ENCODE results near the gene IL27RA.
"Not testable (repeated sequence)": the region's sequence is repeated elsewhere in the genome, so short reads cannot be mapped to it uniquely, and the experiment has no call there.

Gene IL27RA

DNA sequence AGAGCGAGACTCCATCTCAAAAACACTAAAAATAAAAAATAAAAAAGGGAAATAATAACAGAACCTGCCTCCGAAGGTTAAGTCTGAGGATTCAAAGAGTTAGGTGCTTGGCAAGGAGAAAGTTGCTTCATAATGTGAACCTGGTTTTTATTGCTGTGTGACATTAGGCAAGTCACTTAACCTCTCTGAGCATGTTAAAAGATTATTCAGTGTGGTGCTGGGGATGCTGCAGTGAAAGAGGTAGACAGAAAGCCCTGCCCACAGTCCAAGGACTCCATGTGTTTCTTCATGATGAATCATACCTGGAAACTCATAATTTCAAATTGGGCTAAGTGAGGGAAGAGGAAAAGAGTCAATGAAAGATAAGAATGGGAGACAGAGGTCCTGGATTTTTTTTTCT is 2.4 kb downstream of the IL27RA start:
- H3K4me3 ChIP-seq (ENCODE audit: low read length), result no peak overlapping the region
- no CpG with 5 or more reads among the region's 2 CpGs for WGBS (ENCODE audit: insufficient coverage, insufficient read length)
- no peaks in the 10 kb centered on the region for H3K9me3 ChIP-seq (ENCODE audit: control insufficient read depth, insufficient read depth, low read length)
- H3K4me1 ChIP-seq (ENCODE audit: control insufficient read depth, insufficient read depth, low read length), result no peaks in the 10 kb centered on the region; the same call in 1 of the 2 replicates
- H3K27me3 ChIP-seq (ENCODE audit: control insufficient read depth, insufficient read depth, low read length), result no peaks in the 10 kb centered on the region
- H3K36me3 ChIP-seq (ENCODE audit: control insufficient read depth, insufficient read depth, low read length), result no peaks in the 10 kb centered on the region
- no peak for DNase-seq (ENCODE audit: low read depth, low spot score)
- H3K27ac ChIP-seq (ENCODE audit: low read length), result no peak overlapping the region

DNA sequence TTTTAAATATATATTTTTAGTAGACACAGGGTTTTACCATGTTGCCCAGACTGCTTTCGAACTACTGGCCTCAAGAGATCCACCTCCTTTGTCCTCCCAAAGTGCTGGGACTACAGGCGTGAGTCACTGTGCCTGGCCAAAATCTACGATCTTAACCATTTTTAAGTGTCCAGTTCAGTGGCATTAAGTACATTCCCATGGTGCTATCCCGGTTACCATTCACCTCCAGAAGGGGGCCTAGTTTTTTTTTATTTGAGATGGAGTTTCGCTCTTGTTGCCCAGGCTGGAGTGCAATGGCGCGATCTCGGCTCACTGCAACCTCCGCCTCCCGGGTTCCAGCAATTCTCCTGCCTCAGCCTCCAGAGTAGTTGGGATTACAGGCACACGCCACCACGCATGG is 3.6 kb downstream of the IL27RA start:
- H3K4me1 ChIP-seq (ENCODE audit: control insufficient read depth, insufficient read depth, low read length); H3K9me3 ChIP-seq (ENCODE audit: control insufficient read depth, insufficient read depth, low read length); DNase-seq (ENCODE audit: low read depth, low spot score); H3K27me3 ChIP-seq (ENCODE audit: control insufficient read depth, insufficient read depth, low read length); H3K27ac ChIP-seq (ENCODE audit: low read length); H3K4me3 ChIP-seq (ENCODE audit: low read length); H3K36me3 ChIP-seq (ENCODE audit: control insufficient read depth, insufficient read depth, low read length): not testable (repeated sequence)
- WGBS (ENCODE audit: insufficient coverage, insufficient read length), result no CpG with 5 or more reads among the region's 12 CpGs

DNA sequence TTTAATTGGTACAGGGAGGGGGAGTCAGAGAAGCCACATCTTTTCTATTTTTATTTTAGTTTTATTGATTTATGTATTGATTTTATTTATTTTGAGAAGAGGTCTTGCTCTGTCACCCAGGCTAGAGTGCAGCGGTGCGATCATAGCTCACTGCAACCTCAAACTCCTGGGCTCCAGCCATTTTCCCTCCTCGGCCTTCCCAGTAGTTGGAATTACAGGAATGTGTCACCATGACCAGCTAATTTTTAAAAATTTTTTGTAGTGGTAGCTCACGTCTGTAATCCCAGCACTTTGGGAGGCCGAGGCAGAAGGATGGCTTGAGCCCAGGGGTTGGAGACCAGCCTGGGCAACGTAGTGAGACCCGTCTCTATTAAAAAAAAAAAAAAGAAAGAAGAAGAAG is 4.1 kb downstream of the IL27RA start:
- DNase-seq (ENCODE audit: low read depth, low spot score), result no peak
- Histone ChIP-seq H3K4me1 (ENCODE audit: control insufficient read depth, insufficient read depth, low read length) (no peaks in the 10 kb centered on the region; the same call in 1 of the 2 replicates), H3K27ac (ENCODE audit: low read length) (no peak overlapping the region), H3K36me3 (ENCODE audit: control insufficient read depth, insufficient read depth, low read length) (no peaks in the 10 kb centered on the region), H3K4me3 (ENCODE audit: low read length) (no peak overlapping the region), H3K27me3 (ENCODE audit: control insufficient read depth, insufficient read depth, low read length) (no peaks in the 10 kb centered on the region), H3K9me3 (ENCODE audit: control insufficient read depth, insufficient read depth, low read length) (no peaks in the 10 kb centered on the region)
- WGBS (ENCODE audit: insufficient coverage, insufficient read length), result no CpG with 5 or more reads among the region's 7 CpGs

DNA sequence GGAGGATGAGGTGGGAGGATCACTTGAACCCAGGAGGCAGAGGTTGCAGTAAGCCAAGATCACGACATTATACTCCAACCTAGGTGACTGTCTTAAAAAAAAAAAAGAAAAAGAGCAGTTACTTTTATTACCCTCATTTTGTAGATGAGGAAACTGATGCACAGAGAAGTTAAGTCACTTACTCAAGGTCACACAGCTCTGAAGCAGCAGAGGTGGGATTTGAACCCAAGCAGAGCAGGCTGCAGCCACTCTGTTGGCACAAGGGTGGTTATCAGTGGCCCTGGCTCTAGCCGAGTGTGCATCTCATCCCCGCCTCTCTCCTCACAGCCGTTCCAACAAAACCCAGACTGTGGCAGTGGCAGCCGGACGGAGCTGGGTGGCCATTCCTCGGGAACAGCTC is 7.6 kb downstream of the IL27RA start:
- Histone ChIP-seq H3K4me3 (ENCODE audit: low read length) (no peak overlapping the region), H3K9me3 (ENCODE audit: control insufficient read depth, insufficient read depth, low read length) (no peaks in the 10 kb centered on the region), H3K36me3 (ENCODE audit: control insufficient read depth, insufficient read depth, low read length) (no peaks in the 10 kb centered on the region; the same call in 1 of the 2 replicates), H3K27me3 (ENCODE audit: control insufficient read depth, insufficient read depth, low read length) (no peaks in the 10 kb centered on the region), H3K27ac (ENCODE audit: low read length) (no peak overlapping the region), H3K4me1 (ENCODE audit: control insufficient read depth, insufficient read depth, low read length) (no peaks in the 10 kb centered on the region)
- DNase-seq (ENCODE audit: low read depth, low spot score), result no peak
- no CpG with 5 or more reads among the region's 7 CpGs for WGBS (ENCODE audit: insufficient coverage, insufficient read length)

DNA sequence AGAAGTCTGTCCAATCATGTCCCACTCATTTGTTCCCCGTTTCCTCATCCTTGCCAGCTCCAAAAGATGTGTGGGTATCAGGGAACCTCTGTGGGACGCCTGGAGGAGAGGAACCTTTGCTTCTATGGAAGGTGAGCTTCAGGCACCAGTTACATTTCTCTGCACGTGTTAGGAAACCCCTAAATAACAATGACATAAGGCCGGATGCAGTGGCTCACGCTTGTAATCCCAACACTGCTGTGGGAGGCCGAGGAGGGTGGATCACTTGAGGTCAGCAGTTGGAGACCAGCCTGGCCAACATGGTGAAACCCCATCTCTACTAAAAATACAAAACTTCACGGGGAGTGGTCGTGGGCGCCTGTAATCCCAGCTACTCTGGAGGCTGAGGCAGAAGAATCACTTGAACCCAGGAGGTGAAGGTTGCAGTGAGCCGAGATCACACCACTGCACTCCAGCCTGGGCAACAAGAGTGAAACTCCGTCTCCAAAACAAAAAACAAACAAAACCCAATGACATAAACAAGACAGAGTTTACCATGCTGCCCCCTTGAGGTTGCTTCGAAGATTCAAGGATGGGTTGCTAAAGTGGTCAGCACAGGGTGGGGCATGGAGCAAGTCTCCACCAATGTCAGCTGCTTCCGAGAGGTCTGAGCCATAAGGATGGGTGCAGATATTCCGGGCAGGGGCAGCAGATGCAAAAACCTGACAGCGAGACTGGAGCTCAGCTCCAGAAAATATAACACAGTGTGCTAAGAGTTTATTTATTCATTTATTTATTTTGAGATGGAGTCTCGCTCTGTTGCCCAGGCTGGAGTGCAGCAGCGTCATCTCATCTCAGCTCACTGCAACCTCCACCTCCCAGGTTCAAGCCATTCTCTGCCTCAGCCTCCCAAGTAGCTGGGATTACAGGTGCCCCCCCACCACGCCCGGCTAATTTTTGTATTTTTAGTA is 11.4 kb downstream of the IL27RA start:
- H3K4me3 ChIP-seq (ENCODE audit: low read length); H3K27ac ChIP-seq (ENCODE audit: low read length); DNase-seq (ENCODE audit: low read depth, low spot score): not testable (repeated sequence)

DNA sequence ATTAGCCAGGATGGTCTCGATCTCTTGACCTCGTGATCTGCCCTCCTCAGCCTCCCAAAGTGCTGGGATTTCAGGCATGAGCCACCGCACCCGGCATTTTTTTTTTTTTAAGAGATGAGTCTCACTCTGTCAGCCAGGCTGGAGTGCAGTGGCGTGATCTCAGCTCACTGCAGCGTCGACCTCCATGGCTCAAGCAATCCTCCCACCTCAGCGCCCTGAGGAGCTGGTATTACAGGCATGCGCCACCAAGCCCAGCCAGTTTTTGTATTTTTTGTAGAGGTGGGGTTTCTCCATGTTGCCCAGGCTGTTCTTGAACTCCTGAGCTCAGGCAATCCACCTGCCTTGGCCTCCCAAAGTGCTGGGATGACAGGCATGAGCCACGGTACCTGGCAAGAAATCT is 16.3 kb downstream of the IL27RA start:
- not testable (repeated sequence) for DNase-seq (ENCODE audit: low read depth, low spot score)

More for the DNA sequence above, 11.4 kb downstream of the IL27RA start:
- no CpG with 5 or more reads among the region's 19 CpGs for WGBS (ENCODE audit: insufficient coverage, insufficient read length)
- not testable (repeated sequence) for H3K27me3 ChIP-seq (ENCODE audit: control insufficient read depth, insufficient read depth, low read length); H3K4me1 ChIP-seq (ENCODE audit: control insufficient read depth, insufficient read depth, low read length); H3K9me3 ChIP-seq (ENCODE audit: control insufficient read depth, insufficient read depth, low read length); H3K36me3 ChIP-seq (ENCODE audit: control insufficient read depth, insufficient read depth, low read length)

DNA sequence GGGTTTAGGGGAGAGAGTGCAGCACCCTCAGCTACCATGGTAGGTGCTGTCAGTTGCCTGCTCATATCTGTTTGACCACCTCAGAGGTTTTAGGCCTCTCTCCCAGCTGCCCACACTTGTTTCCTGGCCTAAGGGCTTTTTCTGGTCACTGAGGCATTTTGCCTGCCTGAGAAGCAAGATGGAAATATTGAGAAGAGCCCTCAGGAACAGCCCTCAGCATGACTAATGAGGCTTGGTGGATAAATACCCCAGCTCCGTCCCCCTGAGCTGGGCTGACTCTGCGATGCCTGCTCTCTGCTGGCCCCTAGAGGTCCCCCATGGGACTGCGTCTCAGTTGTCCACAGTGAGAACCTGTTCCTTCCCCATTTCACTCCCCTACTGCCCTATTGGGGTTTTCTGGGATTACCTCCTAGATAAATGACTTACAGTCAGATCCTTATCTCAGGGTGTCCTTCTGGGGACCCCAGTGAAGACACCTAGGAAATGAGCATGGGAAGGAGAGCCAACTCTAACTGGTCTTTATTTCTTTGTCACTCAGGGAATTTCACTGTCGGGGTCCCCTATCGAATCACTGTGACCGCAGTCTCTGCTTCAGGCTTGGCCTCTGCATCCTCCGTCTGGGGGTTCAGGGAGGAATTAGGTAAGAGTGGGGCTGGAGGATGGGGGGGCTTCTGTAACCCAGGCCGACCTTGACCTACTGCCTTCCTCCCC is 17.0 kb downstream of the IL27RA start:
- H3K27me3 ChIP-seq (ENCODE audit: control insufficient read depth, insufficient read depth, low read length), result no peaks in the 10 kb centered on the region
- no peak for DNase-seq (ENCODE audit: low read depth, low spot score)
- H3K36me3 ChIP-seq (ENCODE audit: control insufficient read depth, insufficient read depth, low read length), result no peaks in the 10 kb centered on the region; the same call in 1 of the 2 replicates
- H3K4me3 ChIP-seq (ENCODE audit: low read length), result no peak overlapping the region
- no peak overlapping the region for H3K27ac ChIP-seq (ENCODE audit: low read length)
- no CpG with 5 or more reads among the region's 8 CpGs for WGBS (ENCODE audit: insufficient coverage, insufficient read length)
- H3K4me1 ChIP-seq (ENCODE audit: control insufficient read depth, insufficient read depth, low read length), result no peaks in the 10 kb centered on the region
- no peaks in the 10 kb centered on the region for H3K9me3 ChIP-seq (ENCODE audit: control insufficient read depth, insufficient read depth, low read length)

More for the DNA sequence above, 16.3 kb downstream of the IL27RA start:
- not testable (repeated sequence) for H3K27ac ChIP-seq (ENCODE audit: low read length); H3K4me3 ChIP-seq (ENCODE audit: low read length); H3K36me3 ChIP-seq (ENCODE audit: control insufficient read depth, insufficient read depth, low read length); H3K27me3 ChIP-seq (ENCODE audit: control insufficient read depth, insufficient read depth, low read length); H3K4me1 ChIP-seq (ENCODE audit: control insufficient read depth, insufficient read depth, low read length); H3K9me3 ChIP-seq (ENCODE audit: control insufficient read depth, insufficient read depth, low read length)
- WGBS (ENCODE audit: insufficient coverage, insufficient read length), result no CpG with 5 or more reads among the region's 10 CpGs

DNA sequence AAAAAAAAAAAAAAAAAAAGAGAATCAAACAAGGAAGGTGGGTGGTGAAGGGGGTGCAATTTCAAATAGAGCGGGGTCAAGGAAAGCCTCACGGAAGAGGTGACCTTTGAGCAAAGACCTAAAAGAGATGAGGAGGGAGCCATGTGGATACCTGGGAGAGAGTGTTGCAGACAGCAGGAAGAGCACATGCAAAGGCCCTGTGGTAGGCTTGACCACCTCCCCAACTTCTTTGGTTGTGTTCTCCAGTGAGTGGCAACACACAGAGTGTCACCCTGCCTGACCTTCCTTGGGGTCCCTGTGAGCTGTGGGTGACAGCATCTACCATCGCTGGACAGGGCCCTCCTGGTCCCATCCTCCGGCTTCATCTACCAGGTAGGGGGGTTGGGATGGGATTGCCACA is 18.9 kb downstream of the IL27RA start:
- Histone ChIP-seq H3K9me3 (ENCODE audit: control insufficient read depth, insufficient read depth, low read length) (no peaks in the 10 kb centered on the region), H3K27ac (ENCODE audit: low read length) (no peak overlapping the region), H3K36me3 (ENCODE audit: control insufficient read depth, insufficient read depth, low read length) (no peaks in the 10 kb centered on the region; the same call in 1 of the 2 replicates), H3K27me3 (ENCODE audit: control insufficient read depth, insufficient read depth, low read length) (no peaks in the 10 kb centered on the region), H3K4me1 (ENCODE audit: control insufficient read depth, insufficient read depth, low read length) (no peaks in the 10 kb centered on the region), H3K4me3 (ENCODE audit: low read length) (no peak overlapping the region)
- no peak for DNase-seq (ENCODE audit: low read depth, low spot score)
- no CpG with 5 or more reads among the region's 4 CpGs for WGBS (ENCODE audit: insufficient coverage, insufficient read length)

DNA sequence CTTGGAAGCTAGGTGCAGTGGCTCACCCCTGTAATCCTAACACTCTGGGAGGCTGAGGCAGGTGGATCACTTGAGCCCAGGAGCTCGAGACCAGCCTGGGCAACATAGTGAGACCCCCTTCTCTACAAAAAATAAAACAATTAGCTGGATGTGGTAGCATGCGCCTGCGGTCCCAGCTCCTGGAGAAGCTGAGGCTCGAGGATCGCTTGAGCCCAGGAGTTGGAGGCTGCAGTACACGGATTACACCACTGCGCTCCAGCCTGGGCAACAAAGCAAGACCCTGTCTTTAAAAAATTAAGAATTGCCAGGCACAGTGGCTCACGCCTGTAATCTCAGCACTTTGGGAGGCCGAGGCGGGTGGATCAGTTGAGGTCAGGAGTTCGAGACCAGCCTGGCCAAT is 19.4 kb downstream of the IL27RA start:
- DNase-seq (ENCODE audit: low read depth, low spot score); H3K36me3 ChIP-seq (ENCODE audit: control insufficient read depth, insufficient read depth, low read length); H3K4me1 ChIP-seq (ENCODE audit: control insufficient read depth, insufficient read depth, low read length); H3K27ac ChIP-seq (ENCODE audit: low read length); H3K9me3 ChIP-seq (ENCODE audit: control insufficient read depth, insufficient read depth, low read length); H3K4me3 ChIP-seq (ENCODE audit: low read length); H3K27me3 ChIP-seq (ENCODE audit: control insufficient read depth, insufficient read depth, low read length): not testable (repeated sequence)
- no CpG with 5 or more reads among the region's 11 CpGs for WGBS (ENCODE audit: insufficient coverage, insufficient read length)

DNA sequence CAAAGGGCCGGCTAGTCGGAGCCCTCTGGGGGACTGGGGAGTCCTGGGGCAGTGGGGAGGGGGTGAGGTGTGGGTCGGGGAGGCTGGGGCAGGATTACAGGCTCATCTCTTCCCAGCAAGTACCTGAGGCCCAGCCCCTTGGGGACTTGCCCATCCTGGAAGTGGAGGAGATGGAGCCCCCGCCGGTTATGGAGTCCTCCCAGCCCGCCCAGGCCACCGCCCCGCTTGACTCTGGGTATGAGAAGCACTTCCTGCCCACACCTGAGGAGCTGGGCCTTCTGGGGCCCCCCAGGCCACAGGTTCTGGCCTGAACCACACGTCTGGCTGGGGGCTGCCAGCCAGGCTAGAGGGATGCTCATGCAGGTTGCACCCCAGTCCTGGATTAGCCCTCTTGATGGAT is 20.4 kb downstream of the IL27RA start:
- Histone ChIP-seq H3K27me3 (ENCODE audit: control insufficient read depth, insufficient read depth, low read length) (no peaks in the 10 kb centered on the region), H3K36me3 (ENCODE audit: control insufficient read depth, insufficient read depth, low read length) (no peaks in the 10 kb centered on the region; the same call in 1 of the 2 replicates), H3K9me3 (ENCODE audit: control insufficient read depth, insufficient read depth, low read length) (no peaks in the 10 kb centered on the region), H3K27ac (ENCODE audit: low read length) (no peak overlapping the region), H3K4me1 (ENCODE audit: control insufficient read depth, insufficient read depth, low read length) (no peaks in the 10 kb centered on the region), H3K4me3 (ENCODE audit: low read length) (no peak overlapping the region)
- no CpG with 5 or more reads among the region's 9 CpGs for WGBS (ENCODE audit: insufficient coverage, insufficient read length)
- no peak for DNase-seq (ENCODE audit: low read depth, low spot score)
